Measurements from ENCODE around the gene OOSP2.
"Not testable (repeated sequence)": the region's sequence is repeated elsewhere in the genome, so short reads cannot be mapped to it uniquely, and the experiment has no call there.

Gene OOSP2

GRCh38 chr11:60040109-60040508 is at the start of gene OOSP2:
OOSP2 (plus strand) TSS chr11:60040409; CDS start chr11:60040460, 51 bp downstream.
- no peak for DNase-seq

- DNase-seq = no peak
Measured at GRCh38 chr11:59990421-59990820, 49.8 kb upstream of the OOSP2 start.

GRCh38 chr11:59992425-59992824 is 47.8 kb upstream of the OOSP2 start:
- no peak for DNase-seq

- DNase-seq = no peak
Measured at GRCh38 chr11:59997800-59998199, 42.4 kb upstream of the OOSP2 start.

GRCh38 chr11:59999691-60000090 is 40.5 kb upstream of the OOSP2 start:
- no peak for DNase-seq

GRCh38 chr11:60003729-60004128 is 36.5 kb upstream of the OOSP2 start:
- no peak for DNase-seq

- no peak for DNase-seq
Measured at GRCh38 chr11:60005360-60005759, 34.8 kb upstream of the OOSP2 start.

GRCh38 chr11:60016881-60017280 is 23.3 kb upstream of the OOSP2 start, which contains the start of gene OOSP4B:
OOSP4B (plus strand) TSS chr11:60017181.
- no peak for DNase-seq

GRCh38 chr11:60018058-60018457 is 22.2 kb upstream of the OOSP2 start:
- no peak for DNase-seq

GRCh38 chr11:60020376-60020775 is 19.8 kb upstream of the OOSP2 start:
- DNase-seq = not testable (repeated sequence)

- DNase-seq = no peak
Measured at GRCh38 chr11:60029015-60029632, 11.1 kb upstream of the OOSP2 start.

- not testable (repeated sequence) for DNase-seq
Measured at GRCh38 chr11:60050422-60050821, 10.2 kb downstream of the OOSP2 start.

- not testable (repeated sequence) for DNase-seq
Measured at GRCh38 chr11:60050839-60051238, 10.6 kb downstream of the OOSP2 start.

GRCh38 chr11:60056349-60056969 is 16.2 kb downstream of the OOSP2 start, which contains the start of gene MS4A3:
MS4A3 (plus strand) TSS chr11:60056665; CDS start chr11:60061161, 4,496 bp downstream.
- no peak for DNase-seq

- DNase-seq = no peak
Measured at GRCh38 chr11:60059052-60059451, 18.8 kb downstream of the OOSP2 start.

GRCh38 chr11:60059521-60060240 is 19.5 kb downstream of the OOSP2 start:
- no peak for DNase-seq

- no peak for DNase-seq
Measured at GRCh38 chr11:60064111-60064510, 23.9 kb downstream of the OOSP2 start.

GRCh38 chr11:60065801-60066200 is 25.6 kb downstream of the OOSP2 start:
- no peak for DNase-seq

GRCh38 chr11:60069450-60069849 is 29.2 kb downstream of the OOSP2 start:
- no peak for DNase-seq

GRCh38 chr11:60071644-60072043 is 31.4 kb downstream of the OOSP2 start:
- not testable (repeated sequence) for DNase-seq

GRCh38 chr11:60077216-60077817 is 37.1 kb downstream of the OOSP2 start:
- no peak for DNase-seq

- no peak for DNase-seq
Measured at GRCh38 chr11:60077981-60078380, 37.8 kb downstream of the OOSP2 start.

GRCh38 chr11:60078745-60079144 is 38.5 kb downstream of the OOSP2 start:
- no peak for DNase-seq

GRCh38 chr11:60080535-60080934 is 40.3 kb downstream of the OOSP2 start:
- DNase-seq = no peak

Data from NCI-H446 treated with DMSO at 0.1 percent for 48 hours (cell line).